ENCODE measurements around the gene CERK.

Gene CERK

DNA sequence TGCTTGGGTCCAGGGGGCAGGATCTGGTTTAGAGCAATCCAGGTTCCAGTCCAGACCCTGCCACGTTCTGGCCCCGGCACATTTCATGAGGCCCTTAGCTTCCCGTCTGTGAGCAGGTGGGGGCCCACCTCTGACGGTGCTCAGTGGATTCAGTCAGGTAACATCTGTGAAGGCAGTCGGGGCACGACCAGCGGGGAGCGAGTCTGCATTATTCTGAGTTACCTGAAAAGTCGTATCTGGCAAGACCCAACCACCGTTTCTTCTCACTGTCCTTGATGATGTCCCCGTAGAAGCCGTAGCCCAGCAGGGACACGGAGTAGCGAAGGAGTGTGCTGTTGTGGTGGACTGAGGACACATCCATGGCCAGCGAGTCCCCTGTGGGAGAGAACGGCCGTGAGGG lies 39.0 kb downstream of the CERK start:
- DNase-seq (ENCODE audit: low spot score) = no peak

DNA sequence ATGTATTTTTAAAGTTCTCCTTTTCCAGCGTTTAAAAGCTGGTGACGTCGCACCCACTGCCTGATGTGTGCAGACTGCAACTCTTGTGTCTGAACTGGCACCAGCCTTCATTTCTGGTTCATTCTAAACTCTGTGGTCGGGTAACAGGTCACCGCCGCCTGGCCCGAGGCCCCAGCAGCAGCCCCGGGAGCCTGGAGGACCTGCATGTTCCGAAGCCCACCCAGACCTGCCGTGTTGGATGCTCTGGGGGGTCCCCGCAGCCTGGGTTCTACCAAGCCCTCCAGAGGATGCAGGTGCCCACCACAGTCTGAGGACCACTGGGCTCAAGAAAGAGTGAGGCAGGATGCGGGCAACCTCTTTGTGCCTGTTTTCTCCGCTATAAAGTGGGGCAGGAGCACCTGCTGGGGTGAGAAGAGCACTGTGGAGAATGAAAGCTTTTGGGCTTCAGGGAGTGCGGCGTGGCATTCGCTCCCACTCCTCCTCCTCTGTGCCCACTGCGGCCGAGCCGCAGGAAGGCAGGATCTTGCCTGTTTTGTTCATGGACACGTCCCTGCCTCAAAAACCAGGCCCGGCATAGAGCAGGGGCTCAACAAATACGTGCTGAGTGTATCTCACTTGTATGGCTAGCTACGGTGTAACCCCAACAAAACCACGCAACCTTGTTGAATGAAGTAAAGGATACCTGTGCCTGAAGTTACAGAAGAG lies 40.1 kb downstream of the CERK start:
- DNase-seq (ENCODE audit: low spot score) = no peak

GRCh38 chr22:46696614-46697013 lies 41.4 kb downstream of the CERK start:
- no peak for DNase-seq (ENCODE audit: low spot score)

DNA sequence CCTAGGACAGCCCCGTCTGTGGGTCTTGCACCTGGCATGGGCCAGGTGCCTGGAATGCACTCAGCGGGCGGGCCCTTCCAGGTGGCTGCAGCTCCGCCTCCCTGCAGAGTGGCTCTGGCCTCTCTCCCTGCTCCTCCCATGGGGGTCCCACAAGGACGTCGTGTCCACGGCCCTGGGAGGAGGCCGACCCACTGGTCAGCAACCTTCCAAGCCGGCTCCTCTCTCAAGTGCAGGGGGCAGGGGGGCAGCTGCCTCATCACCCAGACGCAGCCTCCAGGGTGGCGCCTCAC lies 41.9 kb downstream of the CERK start:
- DNase-seq (ENCODE audit: low spot score) = no peak

DNA sequence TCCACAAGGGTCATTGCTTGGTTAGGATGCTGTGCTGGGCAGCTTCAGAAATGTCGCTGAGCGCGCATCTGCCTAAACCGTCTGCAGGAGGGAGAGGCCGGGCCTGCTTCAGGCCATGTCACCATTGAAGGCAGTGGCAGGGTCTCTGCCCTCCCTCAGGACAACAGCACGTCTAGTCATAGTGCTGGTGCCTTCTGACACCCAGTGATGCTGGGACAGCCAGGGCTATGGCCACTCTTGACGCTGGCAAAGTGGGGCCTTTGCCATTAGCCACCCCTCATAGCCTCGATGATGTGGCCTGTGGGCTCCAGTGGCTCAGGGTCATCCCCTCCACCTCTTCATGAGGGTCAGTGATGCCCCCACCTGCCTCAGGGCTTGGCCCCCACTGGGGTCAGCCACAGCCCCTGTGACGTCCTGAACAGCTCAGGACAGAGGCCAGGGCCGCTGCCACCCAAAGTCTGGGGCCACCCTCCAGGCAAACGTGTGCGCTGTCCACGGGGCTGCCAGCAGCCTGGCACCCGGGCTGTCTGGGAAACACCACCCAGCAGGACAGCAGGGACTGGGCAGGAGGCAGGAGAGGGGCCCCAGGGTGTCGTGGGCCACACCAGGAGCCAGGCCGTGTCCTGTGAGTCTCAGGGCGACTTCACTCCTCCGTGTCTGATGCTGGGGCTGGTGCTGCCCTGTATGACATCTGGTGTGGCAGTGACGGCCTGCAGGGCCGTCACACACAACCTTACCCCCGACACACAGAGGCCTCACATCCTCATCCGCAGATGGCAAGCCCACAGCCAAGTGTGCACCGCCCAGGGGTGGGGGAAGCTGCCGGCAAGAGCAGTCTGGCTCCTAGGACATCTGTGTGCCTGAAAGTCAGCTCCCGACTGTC lies 42.5 kb downstream of the CERK start:
- DNase-seq (ENCODE audit: low spot score) = no peak

GRCh38 chr22:46694416-46695170 lies 43.5 kb downstream of the CERK start:
- DNase-seq (ENCODE audit: low spot score) = no peak

DNA sequence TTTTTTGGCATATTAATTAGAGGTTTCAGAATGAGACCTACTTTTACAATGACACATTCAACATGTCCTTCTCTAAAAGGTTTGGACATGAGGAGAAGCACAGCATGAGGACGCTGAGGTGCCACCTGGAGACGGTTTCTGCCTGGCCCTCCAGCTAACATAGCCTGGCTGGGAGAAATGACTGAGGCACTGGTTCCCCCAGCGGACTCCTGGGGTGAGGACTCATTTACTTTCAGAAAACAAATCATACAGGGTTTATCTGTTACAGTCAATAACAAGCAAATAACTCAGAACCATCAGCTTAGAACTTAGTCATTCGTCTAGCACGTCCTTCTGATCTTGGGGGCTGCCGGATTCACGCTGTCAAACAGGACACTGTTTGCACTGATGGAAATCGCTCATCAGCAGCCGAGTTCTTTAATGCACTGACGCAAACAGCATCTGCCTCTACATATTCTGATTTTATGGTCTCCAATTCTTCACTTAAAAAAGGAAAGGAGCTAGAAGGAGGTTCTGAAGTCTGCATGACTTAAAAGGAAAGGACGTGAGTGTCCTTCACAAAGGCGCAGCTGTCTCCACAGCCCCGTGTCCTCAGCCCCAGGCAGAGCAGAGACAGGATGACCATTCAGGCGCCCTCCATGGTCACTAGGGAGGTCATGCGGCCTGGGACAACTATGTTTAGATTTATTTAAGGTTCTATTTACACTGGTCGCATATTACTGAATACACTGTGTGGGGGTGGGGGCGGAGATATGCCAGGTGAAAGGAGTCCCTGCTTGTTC lies 44.2 kb downstream of the CERK start:
- DNase-seq (ENCODE audit: low spot score) = no peak

DNA sequence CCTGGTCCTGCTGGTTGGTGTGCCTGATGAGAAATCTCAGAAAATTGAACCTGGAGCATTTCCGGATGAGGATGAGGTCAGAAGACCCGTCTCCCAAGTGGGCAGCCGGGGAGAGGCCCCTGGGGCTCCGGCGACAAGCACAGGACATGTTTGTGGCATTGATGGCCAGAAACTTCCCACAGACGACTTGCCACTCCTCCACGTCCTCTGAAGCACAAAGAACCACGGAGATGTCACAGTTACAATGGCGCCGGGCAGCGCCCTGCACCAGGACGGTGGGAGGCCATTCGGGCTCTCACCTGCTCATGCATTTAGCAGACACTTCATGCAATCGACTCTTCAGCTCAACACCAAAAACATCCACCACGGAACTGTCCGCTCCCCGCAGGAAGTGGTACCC lies 46.5 kb downstream of the CERK start:
- no peak for DNase-seq (ENCODE audit: low spot score)

GRCh38 chr22:46690146-46690545 lies 47.9 kb downstream of the CERK start:
- DNase-seq (ENCODE audit: low spot score) = no peak

- DNase-seq (ENCODE audit: low spot score) = no peak
Measured at GRCh38 chr22:46688949-46689348, 49.1 kb downstream of the CERK start.

DNA sequence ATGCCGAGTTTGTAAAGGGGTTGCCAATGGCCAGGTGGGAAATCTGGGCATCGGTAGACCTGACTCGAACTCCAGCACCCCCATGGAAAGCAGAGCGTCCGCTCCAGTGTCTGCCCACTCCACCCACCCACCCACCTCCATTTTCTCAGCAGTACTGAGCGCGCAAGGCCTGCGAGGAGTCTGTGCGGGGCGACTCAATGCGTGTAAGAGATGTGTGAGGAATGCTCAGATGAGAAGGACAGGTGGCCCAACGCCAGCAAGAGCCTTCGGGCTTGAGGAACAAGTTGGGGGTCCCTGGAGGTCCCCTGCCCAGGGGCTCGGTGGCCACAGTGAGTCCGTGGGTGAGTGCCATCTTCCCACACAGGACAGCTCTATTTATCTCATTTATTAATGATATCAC lies 50.6 kb downstream of the CERK start:
- DNase-seq (ENCODE audit: low spot score) = no peak

- no peak for DNase-seq (ENCODE audit: low spot score)
Measured at GRCh38 chr22:46687048-46687444, 51.0 kb downstream of the CERK start.

DNA sequence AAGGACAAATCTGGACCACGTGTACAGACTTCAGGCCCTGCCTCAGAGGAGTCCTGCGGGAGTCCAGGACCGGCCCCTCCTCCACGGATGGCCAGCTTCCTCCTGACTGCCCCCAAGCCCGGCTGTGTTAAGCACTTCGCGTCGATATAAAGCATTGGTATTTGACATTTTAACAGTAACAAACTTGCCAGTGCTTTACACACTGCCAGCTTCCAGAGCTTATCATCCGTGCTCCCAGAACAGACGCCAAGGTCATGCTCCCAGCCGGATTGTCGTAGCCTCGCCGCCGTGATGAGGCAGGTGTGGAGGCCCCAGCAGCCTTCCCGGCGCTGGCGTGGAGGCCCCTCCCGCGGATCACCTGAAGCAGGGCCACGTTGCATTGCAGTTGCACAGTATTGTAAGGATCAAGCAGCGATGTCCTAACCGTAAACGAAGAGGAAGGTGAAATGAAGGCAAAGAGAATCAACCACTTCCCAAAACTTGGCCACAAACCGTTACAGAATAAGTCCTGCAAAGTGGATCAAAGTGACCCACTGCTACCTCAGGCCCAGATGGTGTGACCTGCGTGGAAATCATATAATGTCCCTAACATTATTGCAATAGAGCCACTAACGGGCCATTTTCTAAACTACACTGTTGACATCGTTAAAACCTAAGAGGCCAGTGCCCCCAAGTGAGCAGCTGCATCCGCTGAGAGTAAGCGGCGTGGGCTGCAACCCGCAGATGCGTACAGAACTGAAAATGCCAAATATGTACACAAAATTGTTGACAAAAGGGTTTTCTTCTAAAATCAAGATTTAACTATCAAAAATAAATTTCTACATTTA lies 51.6 kb downstream of the CERK start:
- no peak for DNase-seq (ENCODE audit: low spot score)

GRCh38 chr22:46684706-46685105 lies 53.3 kb downstream of the CERK start:
- DNase-seq (ENCODE audit: low spot score) = no peak

DNA sequence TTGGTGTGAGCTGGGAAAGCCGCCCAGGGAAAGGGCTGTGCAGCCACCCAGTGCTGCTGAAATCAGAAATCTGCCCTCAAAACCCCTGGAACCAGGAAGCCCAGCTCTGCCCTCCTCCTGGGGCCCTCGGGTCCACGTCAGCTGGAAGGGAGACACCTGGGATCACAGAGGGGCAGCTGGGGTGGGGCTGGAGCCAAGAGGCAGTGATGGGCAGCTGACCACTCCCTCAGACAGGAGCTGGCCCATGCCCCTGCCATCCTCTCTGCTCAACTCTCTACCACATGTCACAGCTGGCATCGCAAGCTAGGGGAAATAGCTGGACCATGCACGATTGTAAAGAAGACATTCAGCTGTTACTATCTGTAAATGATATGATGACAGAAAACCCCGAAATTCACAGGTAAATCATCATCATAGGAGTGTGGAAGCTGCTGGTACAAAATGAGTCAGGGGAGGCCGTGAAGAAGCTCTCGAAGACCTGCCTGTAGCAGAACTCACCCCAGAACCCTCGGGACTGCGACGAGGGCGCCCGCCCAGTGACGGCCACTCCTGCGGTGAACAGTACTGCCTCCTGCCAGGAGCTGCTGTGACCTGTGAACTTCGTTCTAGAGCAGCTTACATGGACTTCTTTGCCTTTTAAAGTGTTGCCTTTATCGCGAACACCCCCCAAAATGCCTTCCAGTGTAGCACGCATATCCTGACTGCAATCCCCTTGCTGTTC lies 55.9 kb downstream of the CERK start:
- no peak for DNase-seq (ENCODE audit: low spot score)

DNA sequence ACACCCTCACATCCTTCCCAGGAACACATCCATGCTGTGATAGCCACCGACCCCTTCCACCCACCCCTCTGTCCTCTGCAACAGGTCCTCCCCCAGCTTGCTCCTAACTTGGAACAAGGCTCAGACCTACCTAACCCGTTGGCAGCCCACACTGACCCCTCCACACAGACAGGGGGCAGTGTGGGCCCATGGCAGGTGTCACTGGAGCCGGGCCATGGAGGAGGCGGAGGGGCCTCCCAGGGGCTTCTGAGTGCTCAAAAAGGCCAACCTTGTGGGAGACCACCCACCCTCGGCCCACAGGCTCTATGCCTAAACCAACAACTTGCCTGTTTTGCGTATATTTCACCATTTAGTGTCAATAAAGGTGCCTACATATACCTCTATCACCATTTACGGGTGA lies 57.0 kb downstream of the CERK start:
- peak; percentile 86 for DNase-seq (ENCODE audit: low spot score)

DNA sequence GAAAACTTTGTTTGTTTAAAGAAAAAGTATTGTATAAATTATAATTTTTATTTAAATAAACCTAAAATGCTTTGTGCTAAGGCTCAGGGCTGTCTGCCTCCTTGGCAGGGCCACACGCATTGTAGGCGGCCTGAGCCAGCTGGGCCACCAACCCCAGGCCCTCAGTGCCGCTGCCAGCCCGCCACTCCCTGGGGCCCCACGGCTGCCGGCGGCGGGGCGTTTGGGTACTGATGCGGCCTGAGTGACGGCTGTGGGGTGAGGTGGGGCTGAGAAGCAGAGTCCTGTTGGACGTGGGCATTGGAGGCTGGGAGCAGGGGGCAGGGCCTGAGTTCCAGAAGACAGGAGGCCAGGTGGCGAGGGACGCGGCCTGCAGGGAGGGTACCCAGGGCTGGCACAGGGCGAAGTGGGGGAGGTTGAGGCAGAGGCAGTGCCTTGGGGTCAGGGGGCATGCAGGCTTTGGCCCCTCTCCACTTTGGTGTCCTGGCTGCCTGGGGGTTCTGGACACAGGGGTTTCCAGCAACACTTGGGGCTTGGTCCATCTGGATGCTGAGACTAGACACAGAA lies 58.3 kb downstream of the CERK start:
- DNase-seq (ENCODE audit: low spot score) = no peak

DNA sequence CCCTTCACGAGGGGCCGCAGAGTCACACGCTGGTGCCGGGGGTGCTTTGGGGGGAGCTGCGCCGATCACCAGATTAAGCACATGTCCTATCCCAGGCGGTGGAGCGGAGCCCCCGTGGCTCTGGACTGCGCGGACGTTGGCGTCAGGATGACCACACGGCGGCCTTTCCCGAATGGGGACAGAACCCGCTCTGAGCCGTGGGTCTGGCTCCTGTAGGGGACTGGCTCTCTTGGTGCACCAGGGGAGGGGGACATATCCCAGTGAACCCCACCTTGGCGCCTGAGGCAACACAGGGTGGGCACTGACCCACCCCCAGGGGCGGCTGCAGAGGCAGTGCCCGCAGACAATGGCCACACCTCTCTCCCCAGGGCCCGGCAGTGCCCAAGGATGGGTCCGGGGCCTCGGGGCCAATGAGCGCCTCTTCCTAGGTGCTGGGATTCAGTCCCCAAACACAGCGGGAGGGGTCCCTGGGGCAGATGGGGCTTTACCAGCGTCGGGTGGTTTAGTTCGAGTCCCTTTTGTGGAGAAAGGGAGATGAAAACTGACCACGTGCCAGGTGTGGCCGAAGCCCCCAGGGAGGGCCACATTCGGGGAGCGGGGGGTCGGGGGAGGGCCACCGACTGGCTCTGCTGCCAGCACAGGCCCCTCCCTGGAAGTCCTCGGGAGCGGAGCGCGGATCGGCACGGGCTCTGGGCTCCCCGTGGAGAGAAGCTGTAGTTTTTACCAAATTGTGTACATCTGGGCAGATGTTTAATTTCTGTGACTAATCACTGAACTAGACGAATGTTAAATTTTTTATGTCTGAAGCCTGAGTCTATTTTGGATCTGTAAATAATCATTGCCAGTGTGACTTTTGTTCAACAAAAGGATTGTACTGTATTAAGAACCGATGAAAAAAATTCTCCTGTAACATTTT lies 59.0 kb downstream of the CERK start:
- DNase-seq (ENCODE audit: low spot score) = no peak

- DNase-seq (ENCODE audit: low spot score) = no peak
Measured at GRCh38 chr22:46678003-46678657, 59.9 kb downstream of the CERK start.

Measured in HuH-7 (cell line).